PFSK-1 (cell line): ENCODE measurements around the gene CLMN.

ENCODE experiments used
- POLR2AphosphoS5 ChIP-seq: IDR thresholded peaks from 2 replicates; pipeline ENCODE4 v1.6.1; 2012; ENCODE audit warnings: low read depth, mild to moderate bottlenecking, control low read depth, low read length, moderate library complexity
- SIN3A ChIP-seq: IDR thresholded peaks from 2 replicates; pipeline ENCODE4 v1.6.1; 2012; ENCODE audit warnings: mild to moderate bottlenecking, low read length, moderate library complexity, borderline replicate concordance; ENCODE audit not compliant: insufficient read depth
- TAF1 ChIP-seq: IDR thresholded peaks from 2 replicates; pipeline ENCODE4 v1.6.1; 2012; ENCODE audit warnings: low read length, control low read depth, borderline replicate concordance; ENCODE audit not compliant: insufficient read depth

DNA sequence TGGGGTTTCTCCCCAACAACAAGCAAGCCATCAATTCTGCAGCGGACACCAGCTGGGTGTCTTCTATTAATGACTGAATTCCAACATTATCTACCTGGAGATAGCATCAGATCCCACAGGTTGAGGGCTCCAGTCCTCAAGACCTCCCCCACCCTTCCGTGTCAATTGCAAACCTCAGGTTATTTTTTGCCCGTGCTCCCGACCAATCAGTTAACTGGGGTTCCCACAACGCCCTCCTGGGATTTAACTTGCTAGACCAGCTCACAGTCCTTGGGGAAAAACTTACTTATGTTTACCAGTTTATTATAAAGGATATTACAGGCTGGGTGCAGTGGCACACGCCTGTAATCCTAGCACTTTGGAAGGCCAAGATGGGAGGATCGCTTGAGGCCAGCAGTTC, 172.1 kb downstream of the CLMN start:
- TF ChIP-seq POLR2AphosphoS5 (no peak), SIN3A (no peak), TAF1 (no peak)
